Uterus (tissue), 4 donors: ENCODE results near the gene ATP5MC2. TPM values are rescaled to one million over a fixed set of nuclear protein-coding genes. Genes with fewer than 3 reads are reported as not detected.

Experiments used
- DNase-seq, 2 donors: peaks; one replicate each; pipeline ENCODE4 v3.0.0-alpha.2; 2019 to 2020
- H3K27ac ChIP-seq, 2 donors: fragments of 200-600 bp; sonication (generic); 1 replicate in 1 of 2; 2 replicates in 1 of 2; pipeline ENCODE4 v1.5.1; 2016 to 2018
- H3K27me3 ChIP-seq, 2 donors: fragments of 200-600 bp; sonication (generic); one replicate each; pipeline ENCODE4 v1.5.1; 2018 to 2019; ENCODE audit warnings: control low read depth in 1 of 2
- H3K36me3 ChIP-seq, 2 donors: fragments of 200-600 bp; sonication (generic); one replicate each; pipeline ENCODE4 v1.5.1; 2019; ENCODE audit warnings: control low read depth in 1 of 2
- H3K4me1 ChIP-seq, 2 donors: fragments of 200-600 bp; sonication (generic); one replicate each; pipeline ENCODE4 v1.5.1; 2018 to 2019; ENCODE audit warnings: control low read depth in 1 of 2
- H3K4me3 ChIP-seq, 2 donors: fragments of 200-600 bp; sonication (generic); 1 replicate in 1 of 2; 2 replicates in 1 of 2; pipeline ENCODE4 v1.5.1; 2018 to 2019; ENCODE audit warnings: mild to moderate bottlenecking in 1 of 2
- H3K9me3 ChIP-seq, 2 donors: fragments of 200-600 bp; sonication (generic); one replicate each; pipeline ENCODE4 v1.5.1; 2019; ENCODE audit warnings: control low read depth in 1 of 2
- POLR2A ChIP-seq, 2 donors: fragments of 450-650 bp; IDR thresholded peaks; one replicate each; pipeline ENCODE4 v1.6.1; 2016; ENCODE audit warnings: antibody characterized with exemption in 2 of 2, mild to moderate bottlenecking in 1 of 2, moderate library complexity in 1 of 2
- intact Hi-C: fragments of 100-400 bp; cut with DNase I; formaldehyde crosslinking; loops from one replicate; pipeline ENCODE4 v1.15.1; 2023; ENCODE audit warnings: low total_unique reads
- total RNA-seq, 4 donors: library from RNA; depleted of rRNA in 3 of 4; stranded (reverse); fragments of >200 nt in 3 of 4; gene quantifications; one replicate each; pipeline versions ENCODE4 v1.1.0 to v1.2.4, GENCODE V29; 2014 to 2023
- TF ChIP-seq, protein P1 (sequence below), 4 experiments: fragments of 200-600 bp in 2 of 4; fragments of 450-650 bp in 2 of 4; sonication (generic) in 2 of 4; IDR thresholded peaks; one replicate each; pipeline ENCODE4 v1.5.1; 2016 to 2019; ENCODE audit warnings: antibody characterized with exemption in 4 of 4, mild to moderate bottlenecking in 2 of 4, moderate library complexity in 1 of 4
- donor health status: DM: yes; HTN: yes; CAD: no.

Gene ATP5MC2
- total RNA-seq, 4 donors from 2014 or later, result 68.9 to 215 (median 133) TPM

DNA sequence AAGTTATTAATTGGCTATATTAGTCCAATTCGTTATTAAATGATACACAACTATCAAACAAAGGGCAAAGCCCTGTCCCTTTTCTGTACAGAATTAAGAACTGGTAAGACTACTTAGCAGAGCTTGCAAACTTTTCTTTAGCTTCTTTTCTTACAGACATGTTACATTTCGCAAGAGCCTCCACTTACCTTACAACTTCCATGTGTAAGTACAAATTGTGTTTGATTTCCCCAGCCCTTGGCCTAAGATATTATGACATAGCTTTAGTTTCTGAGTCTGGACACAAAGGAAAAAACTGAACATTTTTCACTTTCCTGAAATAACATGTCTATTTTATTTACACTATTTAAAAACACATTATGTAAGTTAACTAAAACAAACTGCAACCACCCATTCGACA lies 51.4 kb downstream of the ATP5MC2 start:
- peak overlapping the region; percentile 62 to 70 for H3K4me3 ChIP-seq
- peak overlapping the region; percentile 92 to 95 for H3K27ac ChIP-seq
- H3K4me1 ChIP-seq, result peaks cover 0 to 3% of the 10 kb centered on the region in 2 donors
- H3K27me3 ChIP-seq, result no peaks in the 10 kb centered on the region
- DNase-seq, result no peak
- TF ChIP-seq POLR2A (IDR thresholded peaks at IDR 0.05), result no peak
- TF ChIP-seq, protein P1, sequence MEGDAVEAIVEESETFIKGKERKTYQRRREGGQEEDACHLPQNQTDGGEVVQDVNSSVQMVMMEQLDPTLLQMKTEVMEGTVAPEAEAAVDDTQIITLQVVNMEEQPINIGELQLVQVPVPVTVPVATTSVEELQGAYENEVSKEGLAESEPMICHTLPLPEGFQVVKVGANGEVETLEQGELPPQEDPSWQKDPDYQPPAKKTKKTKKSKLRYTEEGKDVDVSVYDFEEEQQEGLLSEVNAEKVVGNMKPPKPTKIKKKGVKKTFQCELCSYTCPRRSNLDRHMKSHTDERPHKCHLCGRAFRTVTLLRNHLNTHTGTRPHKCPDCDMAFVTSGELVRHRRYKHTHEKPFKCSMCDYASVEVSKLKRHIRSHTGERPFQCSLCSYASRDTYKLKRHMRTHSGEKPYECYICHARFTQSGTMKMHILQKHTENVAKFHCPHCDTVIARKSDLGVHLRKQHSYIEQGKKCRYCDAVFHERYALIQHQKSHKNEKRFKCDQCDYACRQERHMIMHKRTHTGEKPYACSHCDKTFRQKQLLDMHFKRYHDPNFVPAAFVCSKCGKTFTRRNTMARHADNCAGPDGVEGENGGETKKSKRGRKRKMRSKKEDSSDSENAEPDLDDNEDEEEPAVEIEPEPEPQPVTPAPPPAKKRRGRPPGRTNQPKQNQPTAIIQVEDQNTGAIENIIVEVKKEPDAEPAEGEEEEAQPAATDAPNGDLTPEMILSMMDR (IDR thresholded peaks at IDR 0.05), result no peak
- no peaks in the 10 kb centered on the region for H3K9me3 ChIP-seq
- intact Hi-C loops, result no loop called here
- H3K36me3 ChIP-seq, result no peaks in the 10 kb centered on the region

DNA sequence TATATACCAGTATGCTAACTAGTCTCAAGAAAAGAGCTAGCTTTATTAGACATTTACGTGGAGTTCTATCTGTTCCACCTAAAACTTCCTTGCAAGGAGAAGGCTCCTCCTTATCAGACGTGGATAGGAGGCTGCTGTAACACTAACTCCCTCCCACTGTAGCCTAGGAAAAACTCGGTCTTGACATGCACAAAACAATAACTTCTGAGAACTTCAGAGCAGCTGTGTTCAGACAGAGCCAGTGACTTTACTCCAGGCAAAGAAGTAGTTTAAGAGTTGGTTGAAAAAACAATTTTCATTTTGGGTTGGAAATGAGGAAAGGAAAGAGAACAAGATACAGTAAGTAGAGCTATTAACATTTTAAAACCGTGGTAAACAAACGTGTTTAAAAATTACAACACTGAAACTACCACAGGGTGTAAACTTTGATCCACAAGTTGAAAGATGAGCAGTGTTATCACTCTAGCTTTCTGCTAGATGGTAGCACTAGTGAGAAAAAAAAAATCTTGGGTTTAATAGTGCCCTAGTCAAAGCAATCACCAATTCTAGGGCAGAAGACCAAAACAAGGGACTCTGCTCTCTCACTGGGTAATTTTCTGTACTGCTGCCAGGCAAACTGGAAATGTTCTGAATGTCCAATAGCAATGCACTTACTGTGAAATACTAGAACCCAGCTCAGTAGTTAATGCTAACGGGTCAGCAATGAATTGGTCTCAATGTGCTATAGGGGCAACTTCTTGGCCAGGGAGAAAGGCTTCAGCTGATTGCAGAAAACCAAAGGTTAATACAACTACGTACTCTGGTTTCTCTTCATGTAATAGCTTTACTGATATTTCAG lies 52.1 kb downstream of the ATP5MC2 start:
- Histone ChIP-seq H3K27me3 (no peaks in the 10 kb centered on the region), H3K4me3 (peak overlapping the region; percentile 62 to 70), H3K9me3 (no peaks in the 10 kb centered on the region), H3K36me3 (no peaks in the 10 kb centered on the region), H3K27ac (peak overlapping the region; percentile 92 to 95), H3K4me1 (peaks cover 0 to 3% of the 10 kb centered on the region in 2 donors)
- intact Hi-C loops, result no loop called here
- peak in 1 of 2 donors; percentile 30 for DNase-seq
- peak; percentile 29 to 61 for TF ChIP-seq POLR2A (IDR thresholded peaks at IDR 0.05)
- TF ChIP-seq, protein P1 (IDR thresholded peaks at IDR 0.05), result no peak

DNA sequence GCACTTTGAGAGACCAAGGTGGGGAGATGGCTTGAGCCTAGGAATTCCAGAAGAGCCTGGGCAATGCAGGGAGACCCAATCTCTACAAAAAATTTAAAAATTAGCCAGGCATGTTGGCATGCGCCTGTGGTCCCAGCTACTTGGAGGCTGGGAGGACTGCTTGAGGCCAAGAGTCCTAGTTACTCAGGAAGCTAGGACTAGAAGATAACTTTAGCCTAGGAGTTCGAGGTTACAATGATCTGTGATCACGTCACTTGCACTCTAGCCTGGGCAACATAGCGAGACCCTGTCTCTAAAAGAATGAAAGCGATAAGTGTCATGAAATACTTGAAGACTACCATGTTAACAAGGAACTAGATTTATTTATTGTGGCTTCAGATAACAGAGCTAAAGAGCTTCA lies 53.2 kb downstream of the ATP5MC2 start:
- Histone ChIP-seq H3K9me3 (no peaks in the 10 kb centered on the region), H3K4me3 (no peak overlapping the region), H3K27ac (peak overlapping the region; percentile 14 to 92), H3K36me3 (no peaks in the 10 kb centered on the region), H3K27me3 (no peaks in the 10 kb centered on the region), H3K4me1 (peaks cover 0 to 3% of the 10 kb centered on the region in 2 donors)
- intact Hi-C loops, result no loop called here
- TF ChIP-seq, protein P1 (IDR thresholded peaks at IDR 0.05), result no peak
- no peak for TF ChIP-seq POLR2A (IDR thresholded peaks at IDR 0.05)
- DNase-seq, result no peak

DNA sequence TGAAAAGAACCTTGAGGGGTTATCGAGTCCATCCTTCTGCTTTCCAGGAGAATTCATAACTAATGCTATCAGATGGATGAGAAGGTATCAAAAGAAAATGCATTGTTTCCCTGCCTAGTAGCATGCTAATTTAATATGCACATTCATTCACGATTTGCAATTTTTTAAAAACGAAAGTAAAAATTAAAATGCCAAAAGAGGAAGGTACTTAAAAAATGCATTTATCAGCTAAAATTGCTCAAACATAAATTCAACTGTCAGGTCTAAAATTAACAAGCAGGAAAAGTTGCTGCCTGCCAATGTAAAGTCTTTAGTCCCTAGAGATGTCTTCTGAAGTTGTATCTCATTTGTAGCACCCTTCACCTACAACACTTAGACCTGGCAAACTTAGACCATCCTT lies 57.6 kb downstream of the ATP5MC2 start:
- intact Hi-C loops, result no loop called here
- Histone ChIP-seq H3K27ac (peak overlapping the region; percentile 20 to 54), H3K4me3 (peak overlapping the region in 1 of 2 donors; percentile 6), H3K36me3 (no peaks in the 10 kb centered on the region), H3K9me3 (no peaks in the 10 kb centered on the region), H3K4me1 (peaks cover 3 to 4% of the 10 kb centered on the region in 2 donors), H3K27me3 (no peaks in the 10 kb centered on the region)
- TF ChIP-seq, protein P1 (IDR thresholded peaks at IDR 0.05), result no peak
- no peak for TF ChIP-seq POLR2A (IDR thresholded peaks at IDR 0.05)
- no peak for DNase-seq

DNA sequence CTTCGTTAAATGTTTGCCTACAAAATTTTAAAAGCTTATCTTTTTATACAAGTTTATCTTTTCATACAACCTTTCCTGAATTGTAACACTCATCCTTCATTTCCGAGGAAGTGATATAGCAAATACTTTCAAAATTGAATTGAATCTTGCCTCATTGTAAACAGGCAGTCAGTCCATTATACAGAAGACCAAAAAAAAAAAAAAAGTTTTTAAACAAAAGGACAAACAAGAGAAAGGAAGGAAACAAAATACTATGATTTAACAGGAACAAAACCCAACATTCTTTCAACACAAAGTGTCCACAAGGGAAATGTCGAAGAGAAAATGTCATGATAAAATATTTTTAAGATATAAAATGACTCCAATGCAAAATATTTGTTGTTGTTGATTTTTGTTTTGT lies 58.2 kb downstream of the ATP5MC2 start:
- Histone ChIP-seq H3K4me1 (peaks cover 3 to 4% of the 10 kb centered on the region in 2 donors), H3K36me3 (no peaks in the 10 kb centered on the region), H3K27ac (peak overlapping the region; percentile 47 to 54), H3K4me3 (peak overlapping the region in 1 of 2 donors; percentile 6), H3K9me3 (no peaks in the 10 kb centered on the region), H3K27me3 (no peaks in the 10 kb centered on the region)
- DNase-seq, result no peak
- no peak for TF ChIP-seq POLR2A (IDR thresholded peaks at IDR 0.05)
- TF ChIP-seq, protein P1 (IDR thresholded peaks at IDR 0.05), result no peak
- intact Hi-C loops, result no loop called here
